GM13976 (cell line): ENCODE measurements around the gene WDFY4.

ENCODE experiments used
- DNase-seq: peaks from one replicate; pipeline ENCODE4 v3.0.0; 2012; ENCODE audit warnings: low spot score
- in situ Hi-C: fragments of 300-500 bp; cut with MboI; formaldehyde crosslinking; loops from one replicate; pipeline ENCODE4 v1.12.0; 2022; ENCODE audit warnings: low sequenced_read_pairs, mixed read lengths, inconsistent platforms; ENCODE audit not compliant: unreplicated experiment
- TF ChIP-seq, protein P1 (sequence below): IDR thresholded peaks from 2 replicates; pipeline ENCODE4 v1.5.1; 2012; ENCODE audit warnings: borderline replicate concordance, mild to moderate bottlenecking; ENCODE audit not compliant: insufficient read depth; ENCODE audit errors: extremely low read depth, missing control alignments, control extremely low read depth

The WDFY4 gene

DNA sequence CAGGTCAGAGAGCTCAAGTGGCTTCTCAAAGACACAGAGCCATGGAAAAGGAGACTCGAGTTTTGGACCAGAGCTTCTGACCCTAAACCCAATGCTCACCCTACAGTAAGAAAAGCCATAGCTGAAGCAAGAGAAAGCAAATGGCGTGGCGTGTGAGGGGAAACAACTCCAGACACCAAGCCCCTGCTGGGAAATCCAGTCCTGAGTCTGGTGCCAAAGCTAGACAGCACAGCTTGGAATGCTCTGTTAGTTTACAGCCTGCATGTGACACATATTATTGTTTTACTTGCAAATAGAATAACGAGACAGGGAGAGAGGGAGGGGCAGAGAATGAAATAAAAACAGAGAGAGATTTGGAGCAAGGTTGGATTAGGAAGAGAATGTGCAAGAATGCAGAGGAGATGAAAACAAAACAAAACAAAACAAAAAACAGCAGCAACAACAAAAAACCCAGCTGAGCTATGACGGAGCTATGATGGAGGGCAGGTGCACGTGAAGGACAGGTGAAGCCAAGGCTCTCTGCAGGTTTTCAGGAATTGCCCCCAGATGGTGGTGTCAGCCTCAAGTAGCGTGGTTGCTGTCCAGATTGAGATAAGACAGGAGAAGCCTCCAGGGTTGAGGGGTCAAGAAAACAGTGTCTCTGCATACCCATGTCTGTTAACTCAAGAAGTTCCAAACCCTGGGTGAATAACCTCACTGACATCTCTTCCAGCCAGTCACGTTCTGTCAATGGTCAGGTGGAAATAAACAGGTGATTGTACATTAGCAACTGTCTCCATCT lies 324.7 kb downstream of the WDFY4 start:
- in situ Hi-C loops: no loop called here
- DNase-seq: no peak
- TF ChIP-seq, protein P1, sequence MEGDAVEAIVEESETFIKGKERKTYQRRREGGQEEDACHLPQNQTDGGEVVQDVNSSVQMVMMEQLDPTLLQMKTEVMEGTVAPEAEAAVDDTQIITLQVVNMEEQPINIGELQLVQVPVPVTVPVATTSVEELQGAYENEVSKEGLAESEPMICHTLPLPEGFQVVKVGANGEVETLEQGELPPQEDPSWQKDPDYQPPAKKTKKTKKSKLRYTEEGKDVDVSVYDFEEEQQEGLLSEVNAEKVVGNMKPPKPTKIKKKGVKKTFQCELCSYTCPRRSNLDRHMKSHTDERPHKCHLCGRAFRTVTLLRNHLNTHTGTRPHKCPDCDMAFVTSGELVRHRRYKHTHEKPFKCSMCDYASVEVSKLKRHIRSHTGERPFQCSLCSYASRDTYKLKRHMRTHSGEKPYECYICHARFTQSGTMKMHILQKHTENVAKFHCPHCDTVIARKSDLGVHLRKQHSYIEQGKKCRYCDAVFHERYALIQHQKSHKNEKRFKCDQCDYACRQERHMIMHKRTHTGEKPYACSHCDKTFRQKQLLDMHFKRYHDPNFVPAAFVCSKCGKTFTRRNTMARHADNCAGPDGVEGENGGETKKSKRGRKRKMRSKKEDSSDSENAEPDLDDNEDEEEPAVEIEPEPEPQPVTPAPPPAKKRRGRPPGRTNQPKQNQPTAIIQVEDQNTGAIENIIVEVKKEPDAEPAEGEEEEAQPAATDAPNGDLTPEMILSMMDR: no peak

DNA sequence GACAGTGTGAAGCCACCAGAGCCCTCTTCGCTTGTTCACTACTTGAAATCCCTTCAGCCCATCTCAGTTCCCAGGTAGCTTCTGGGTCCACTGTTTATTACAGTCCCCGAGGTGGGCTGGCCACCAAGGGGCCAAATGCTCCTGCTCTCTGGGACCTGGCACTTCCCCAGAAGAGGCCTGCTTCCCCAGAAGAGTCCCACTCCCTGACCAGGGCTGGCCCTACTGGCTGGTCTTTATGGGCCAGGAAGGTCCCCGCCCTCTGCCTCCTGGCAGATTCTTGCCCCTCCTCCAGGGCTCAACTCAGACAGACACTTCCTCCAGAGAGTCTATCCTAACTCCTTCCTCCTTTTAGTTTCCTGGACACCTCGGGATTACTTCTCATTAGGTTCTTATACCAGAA lies 325.6 kb downstream of the WDFY4 start:
- DNase-seq: no peak
- TF ChIP-seq, protein P1: no peak
- in situ Hi-C loops: no loop called here

DNA sequence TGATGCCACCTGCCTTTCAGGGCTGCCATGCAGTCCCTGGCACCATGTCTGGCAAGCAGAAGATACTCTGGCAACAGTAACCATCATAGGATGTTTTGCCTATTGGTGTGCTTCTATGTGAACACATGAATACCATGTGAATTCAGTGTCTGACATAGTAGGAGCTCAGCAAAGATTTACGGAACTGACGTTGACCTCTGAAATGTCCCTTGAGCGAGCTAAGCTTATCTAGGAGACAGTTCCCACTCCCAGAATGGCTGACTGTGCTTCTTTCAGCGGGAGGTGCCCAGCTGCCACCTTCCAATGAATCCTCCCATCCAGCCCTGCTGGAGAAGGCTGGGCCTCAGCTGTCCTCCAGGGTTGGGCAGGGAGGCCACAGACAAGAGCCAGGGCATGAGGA lies 326.2 kb downstream of the WDFY4 start:
- TF ChIP-seq, protein P1: no peak
- no peak for DNase-seq
- in situ Hi-C loops: no loop called here

DNA sequence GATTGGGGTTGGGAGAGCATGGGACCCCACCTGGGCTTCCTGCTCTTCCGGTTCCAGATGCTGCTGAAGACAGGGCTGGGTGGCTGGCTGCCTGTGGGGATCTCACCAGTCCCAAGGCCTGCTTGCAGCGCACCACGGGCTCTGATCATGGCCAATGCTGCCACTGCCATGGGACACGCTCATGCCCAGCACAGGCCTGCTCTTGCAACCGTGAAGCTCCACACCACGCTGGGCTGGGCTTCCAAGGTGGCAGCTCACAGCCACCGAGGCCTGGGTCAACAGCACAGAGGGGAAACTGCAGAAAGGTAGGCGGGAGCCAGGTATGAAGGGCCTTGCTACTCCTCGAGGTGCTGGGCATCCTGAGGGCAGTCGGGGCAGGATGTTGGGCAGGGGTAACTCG lies 327.1 kb downstream of the WDFY4 start:
- in situ Hi-C loops: no loop called here
- DNase-seq: no peak
- TF ChIP-seq, protein P1: no peak

DNA sequence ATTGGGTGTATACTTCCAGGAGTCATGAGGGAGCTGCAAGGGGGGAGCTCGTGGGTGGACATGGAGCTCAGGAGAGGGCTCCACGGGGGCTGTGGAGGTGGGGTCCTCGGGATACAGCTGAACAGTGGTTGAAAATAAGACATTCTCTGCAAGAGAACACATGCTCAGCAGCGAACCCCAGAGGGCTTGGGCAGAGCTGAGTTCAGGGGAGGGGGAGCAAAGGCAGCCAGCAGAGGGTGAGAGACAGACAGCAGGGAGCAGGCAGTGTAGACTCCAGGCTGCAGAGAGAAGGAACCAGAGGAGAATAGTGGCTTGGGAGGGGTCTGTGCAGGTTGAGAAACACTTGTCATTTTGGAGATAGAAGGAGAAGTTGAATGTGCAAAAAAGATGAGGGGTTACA lies 327.9 kb downstream of the WDFY4 start:
- TF ChIP-seq, protein P1: no peak
- no peak for DNase-seq
- in situ Hi-C loops: no loop called here

DNA sequence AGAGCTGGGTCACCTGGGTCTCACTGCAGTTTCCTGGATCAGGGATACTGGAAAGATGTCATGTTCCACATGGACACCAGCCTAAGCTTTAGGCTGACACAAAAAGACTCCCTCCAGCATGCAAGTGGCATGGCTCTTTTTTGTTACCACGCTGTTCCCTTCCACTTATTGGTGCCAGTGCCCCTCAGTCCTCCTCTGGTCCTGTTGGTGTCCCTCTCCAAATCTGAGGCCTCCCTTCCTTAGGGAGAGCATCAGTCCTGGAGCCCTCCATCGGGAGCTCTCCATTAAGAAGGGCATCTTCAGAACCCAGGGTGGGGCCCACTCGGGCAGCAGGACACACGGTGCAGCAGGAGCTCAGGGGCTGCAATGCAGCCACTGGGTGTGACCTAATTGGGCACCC lies 331.0 kb downstream of the WDFY4 start:
- TF ChIP-seq, protein P1: no peak
- in situ Hi-C loops: no loop called here
- no peak for DNase-seq
